ENCODE measurements around the gene WDFY4.

Gene WDFY4

DNA sequence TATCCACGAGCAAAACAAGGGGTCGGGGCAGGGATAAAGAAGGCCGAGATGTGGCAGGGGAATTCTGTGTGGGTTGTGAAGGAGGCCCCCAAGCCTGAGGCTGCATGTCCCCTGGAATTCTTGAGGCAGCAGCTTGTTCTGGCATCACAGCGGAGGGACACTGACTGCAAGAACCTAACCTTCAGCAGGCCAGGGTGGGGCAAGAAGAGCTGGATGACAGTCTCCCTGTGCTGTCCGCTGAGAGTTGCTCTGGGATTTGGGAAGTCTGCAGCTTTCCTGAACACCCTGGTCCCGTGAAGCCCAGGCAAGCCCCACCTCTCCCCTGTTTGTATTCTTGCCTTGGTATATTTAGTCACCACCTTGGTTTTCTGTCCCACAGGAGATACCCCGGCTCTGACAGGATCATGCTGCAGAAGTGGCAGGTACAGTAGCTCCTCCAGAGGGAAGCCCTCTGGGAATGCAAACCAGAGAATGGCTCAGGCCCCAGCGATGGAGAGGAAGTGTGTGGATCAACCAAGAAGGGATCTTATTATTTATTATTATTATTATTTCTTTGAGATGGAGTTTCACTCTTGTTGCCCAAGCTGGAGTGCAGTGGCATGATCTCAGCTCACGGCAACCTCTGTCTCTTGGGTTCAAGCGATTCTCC is 256.9 kb downstream of the WDFY4 start:
- H3K9me3 Mint-ChIP-seq: no peaks in the 10 kb centered on the region
- H3K36me3 Mint-ChIP-seq (ENCODE audit: low read depth): no peaks in the 10 kb centered on the region
- no peak overlapping the region for H3K27ac Mint-ChIP-seq
- DNase-seq: no peak
- H3K4me3 Mint-ChIP-seq: no peak overlapping the region
- peaks cover 79% of the 10 kb centered on the region for H3K27me3 Mint-ChIP-seq (ENCODE audit: low read depth, poor library complexity)
- peaks cover 28% of the 10 kb centered on the region for H3K4me1 Mint-ChIP-seq
- TF ChIP-seq, protein P1, sequence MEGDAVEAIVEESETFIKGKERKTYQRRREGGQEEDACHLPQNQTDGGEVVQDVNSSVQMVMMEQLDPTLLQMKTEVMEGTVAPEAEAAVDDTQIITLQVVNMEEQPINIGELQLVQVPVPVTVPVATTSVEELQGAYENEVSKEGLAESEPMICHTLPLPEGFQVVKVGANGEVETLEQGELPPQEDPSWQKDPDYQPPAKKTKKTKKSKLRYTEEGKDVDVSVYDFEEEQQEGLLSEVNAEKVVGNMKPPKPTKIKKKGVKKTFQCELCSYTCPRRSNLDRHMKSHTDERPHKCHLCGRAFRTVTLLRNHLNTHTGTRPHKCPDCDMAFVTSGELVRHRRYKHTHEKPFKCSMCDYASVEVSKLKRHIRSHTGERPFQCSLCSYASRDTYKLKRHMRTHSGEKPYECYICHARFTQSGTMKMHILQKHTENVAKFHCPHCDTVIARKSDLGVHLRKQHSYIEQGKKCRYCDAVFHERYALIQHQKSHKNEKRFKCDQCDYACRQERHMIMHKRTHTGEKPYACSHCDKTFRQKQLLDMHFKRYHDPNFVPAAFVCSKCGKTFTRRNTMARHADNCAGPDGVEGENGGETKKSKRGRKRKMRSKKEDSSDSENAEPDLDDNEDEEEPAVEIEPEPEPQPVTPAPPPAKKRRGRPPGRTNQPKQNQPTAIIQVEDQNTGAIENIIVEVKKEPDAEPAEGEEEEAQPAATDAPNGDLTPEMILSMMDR (IDR thresholded peaks at IDR 0.05): no peak

DNA sequence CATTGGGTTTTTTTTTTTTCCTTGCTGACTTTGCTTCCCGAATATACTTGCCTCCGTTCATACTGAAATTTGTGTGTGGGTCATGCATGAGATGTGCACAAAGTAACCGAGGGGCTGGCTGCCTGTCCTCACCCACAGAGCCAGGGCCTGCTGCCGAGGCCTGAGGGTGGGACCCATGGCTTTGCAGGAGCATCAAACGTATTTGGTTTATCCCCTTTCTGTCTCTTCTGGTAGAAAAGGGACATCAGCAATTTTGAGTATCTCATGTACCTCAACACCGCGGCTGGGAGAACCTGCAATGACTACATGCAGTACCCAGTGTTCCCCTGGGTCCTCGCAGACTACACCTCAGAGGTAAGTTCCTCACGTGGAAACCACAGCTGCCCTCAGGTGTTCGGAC is 258.4 kb downstream of the WDFY4 start:
- H3K9me3 Mint-ChIP-seq: no peaks in the 10 kb centered on the region
- DNase-seq: no peak

DNA sequence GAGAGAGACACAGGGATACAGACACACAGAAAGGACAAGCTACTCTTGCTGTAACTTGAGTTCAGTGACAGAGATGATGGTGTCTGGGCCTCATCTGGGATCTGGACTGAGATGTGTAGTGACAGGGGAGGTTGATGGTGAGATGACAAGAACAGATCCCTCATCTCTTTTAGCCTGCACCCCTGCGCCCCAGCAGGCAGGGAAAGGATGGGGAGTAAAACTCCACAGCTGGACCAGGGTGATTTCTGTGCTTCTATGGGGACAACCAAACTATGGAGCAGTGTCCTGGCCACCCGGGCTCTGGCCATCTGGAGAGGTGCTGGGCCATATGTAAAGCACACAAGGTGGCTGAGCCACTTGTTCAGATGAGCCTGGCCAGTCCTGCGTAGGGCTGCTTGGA is 259.5 kb downstream of the WDFY4 start:
- Mint-ChIP-seq H3K4me1 (peaks cover 28% of the 10 kb centered on the region), H3K27ac (no peak overlapping the region), H3K9me3 (no peaks in the 10 kb centered on the region), H3K36me3 (ENCODE audit: low read depth) (no peaks in the 10 kb centered on the region), H3K4me3 (no peak overlapping the region), H3K27me3 (ENCODE audit: low read depth, poor library complexity) (peaks cover 87% of the 10 kb centered on the region)
- no peak for DNase-seq
- TF ChIP-seq, protein P1 (IDR thresholded peaks at IDR 0.05): no peak

More for the DNA sequence above, 258.4 kb downstream of the WDFY4 start:
- no peak overlapping the region for H3K4me3 Mint-ChIP-seq
- H3K4me1 Mint-ChIP-seq: peaks cover 28% of the 10 kb centered on the region
- TF ChIP-seq, protein P1 (IDR thresholded peaks at IDR 0.05): no peak
- H3K27ac Mint-ChIP-seq: no peak overlapping the region
- H3K36me3 Mint-ChIP-seq (ENCODE audit: low read depth): no peaks in the 10 kb centered on the region
- H3K27me3 Mint-ChIP-seq (ENCODE audit: low read depth, poor library complexity): peaks cover 87% of the 10 kb centered on the region

DNA sequence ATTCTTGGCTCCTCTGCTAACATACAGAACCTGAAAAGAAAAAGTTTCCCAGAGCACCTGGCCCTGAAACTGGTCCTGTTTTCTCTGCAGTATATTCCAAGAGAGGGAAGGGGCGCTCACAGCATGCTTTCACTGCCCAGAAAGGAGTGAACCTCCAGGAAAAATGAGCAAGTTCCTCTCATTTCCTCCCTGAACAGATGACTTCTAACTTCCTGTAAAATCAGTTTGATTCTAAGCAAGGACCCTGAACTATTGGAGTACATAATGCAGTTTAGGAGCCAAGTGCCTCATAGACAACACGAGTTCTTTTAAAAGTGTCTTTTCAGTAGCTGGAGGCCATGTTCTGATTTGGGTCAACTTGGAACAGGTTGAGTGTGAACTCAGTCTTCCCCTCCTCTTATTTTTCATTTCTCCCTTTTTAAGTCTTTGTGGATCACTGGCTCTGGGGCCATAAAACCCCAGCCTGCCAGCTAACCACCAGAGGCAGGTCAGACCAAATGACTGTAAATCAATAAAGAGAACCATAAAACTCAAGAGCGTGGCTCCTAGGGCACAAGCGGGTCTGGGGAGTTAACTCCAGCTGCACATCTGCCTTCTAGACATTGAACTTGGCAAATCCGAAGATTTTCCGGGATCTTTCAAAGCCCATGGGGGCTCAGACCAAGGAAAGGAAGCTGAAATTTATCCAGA is 260.9 kb downstream of the WDFY4 start:
- TF ChIP-seq, protein P1 (IDR thresholded peaks at IDR 0.05): no peak
- Mint-ChIP-seq H3K27ac (no peak overlapping the region), H3K4me1 (peaks cover 23% of the 10 kb centered on the region), H3K27me3 (ENCODE audit: low read depth, poor library complexity) (peaks cover 89% of the 10 kb centered on the region), H3K36me3 (ENCODE audit: low read depth) (no peaks in the 10 kb centered on the region), H3K4me3 (peak overlapping the region; percentile 18), H3K9me3 (no peaks in the 10 kb centered on the region)
- DNase-seq: peak; percentile 43

DNA sequence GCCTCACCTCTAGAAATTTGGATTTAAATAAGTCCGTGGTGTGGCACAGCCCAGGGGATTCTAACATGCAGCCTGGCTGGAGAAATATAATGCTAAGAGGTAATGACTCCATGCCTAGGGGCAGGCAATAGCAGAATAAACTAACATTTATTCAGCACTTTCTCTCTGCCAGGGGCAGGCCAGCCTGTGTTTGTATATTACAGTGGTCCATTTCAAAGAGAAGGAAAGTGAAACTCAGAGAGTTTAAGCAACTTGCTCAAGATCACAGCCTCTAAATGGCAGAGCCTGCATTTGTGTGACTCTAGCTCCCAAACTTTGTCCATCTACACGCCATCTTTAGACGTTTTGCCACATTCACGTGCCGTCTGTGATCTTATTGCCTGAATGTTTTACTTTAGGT is 261.7 kb downstream of the WDFY4 start:
- Mint-ChIP-seq H3K9me3 (no peaks in the 10 kb centered on the region), H3K4me1 (peaks cover 18% of the 10 kb centered on the region), H3K27ac (no peak overlapping the region), H3K27me3 (ENCODE audit: low read depth, poor library complexity) (peaks cover 89% of the 10 kb centered on the region), H3K4me3 (no peak overlapping the region), H3K36me3 (ENCODE audit: low read depth) (no peaks in the 10 kb centered on the region)
- TF ChIP-seq, protein P1 (IDR thresholded peaks at IDR 0.05): no peak
- no peak for DNase-seq
